PFSK-1 (cell line): Measurements from ENCODE around the gene PARN.

ENCODE experiments used
- POLR2AphosphoS5 ChIP-seq: IDR thresholded peaks from 2 replicates; pipeline ENCODE4 v1.6.1; 2012; ENCODE audit warnings: low read depth, mild to moderate bottlenecking, control low read depth, low read length, moderate library complexity
- REST ChIP-seq, 2 experiments: IDR thresholded peaks; 2 replicates each; pipeline versions ENCODE4 v1.6.1 to v1.8.0; 2011 to 2012; ENCODE audit warnings: low read depth in 2 of 2, low read length in 2 of 2, control low read depth in 1 of 2, inconsistent platforms in 1 of 2, mild to moderate bottlenecking in 1 of 2, moderate library complexity in 1 of 2; ENCODE audit not compliant: insufficient read depth in 1 of 2

GRCh38 chr16:14452066-14452465 lies 178.0 kb downstream of the PARN start:
- TF ChIP-seq POLR2AphosphoS5 (no peak), REST (IDR thresholded peaks at IDR 0.05; ENCODE audit: insufficient read depth in 1 of 2, low read depth in 2 of 2, low read length in 2 of 2) (no peak)
